Esophagus muscularis mucosa (tissue), 3 donors: ENCODE data around the gene SORCS2.

Experiments used
- CTCF ChIP-seq, 3 experiments: fragments of 200-600 bp in 2 of 3; fragments of 450-650 bp in 1 of 3; sonication (generic) in 2 of 3; IDR thresholded peaks; one replicate each; pipeline ENCODE4 v1.5.1; 2017 to 2019; ENCODE audit warnings: antibody characterized with exemption in 3 of 3, mild to moderate bottlenecking in 2 of 3, moderate library complexity in 1 of 3
- EP300 ChIP-seq: sonication (generic); formaldehyde crosslinking; IDR thresholded peaks from one replicate; pipeline ENCODE4 v1.6.1; 2017; ENCODE audit warnings: antibody characterized with exemption

DNA sequence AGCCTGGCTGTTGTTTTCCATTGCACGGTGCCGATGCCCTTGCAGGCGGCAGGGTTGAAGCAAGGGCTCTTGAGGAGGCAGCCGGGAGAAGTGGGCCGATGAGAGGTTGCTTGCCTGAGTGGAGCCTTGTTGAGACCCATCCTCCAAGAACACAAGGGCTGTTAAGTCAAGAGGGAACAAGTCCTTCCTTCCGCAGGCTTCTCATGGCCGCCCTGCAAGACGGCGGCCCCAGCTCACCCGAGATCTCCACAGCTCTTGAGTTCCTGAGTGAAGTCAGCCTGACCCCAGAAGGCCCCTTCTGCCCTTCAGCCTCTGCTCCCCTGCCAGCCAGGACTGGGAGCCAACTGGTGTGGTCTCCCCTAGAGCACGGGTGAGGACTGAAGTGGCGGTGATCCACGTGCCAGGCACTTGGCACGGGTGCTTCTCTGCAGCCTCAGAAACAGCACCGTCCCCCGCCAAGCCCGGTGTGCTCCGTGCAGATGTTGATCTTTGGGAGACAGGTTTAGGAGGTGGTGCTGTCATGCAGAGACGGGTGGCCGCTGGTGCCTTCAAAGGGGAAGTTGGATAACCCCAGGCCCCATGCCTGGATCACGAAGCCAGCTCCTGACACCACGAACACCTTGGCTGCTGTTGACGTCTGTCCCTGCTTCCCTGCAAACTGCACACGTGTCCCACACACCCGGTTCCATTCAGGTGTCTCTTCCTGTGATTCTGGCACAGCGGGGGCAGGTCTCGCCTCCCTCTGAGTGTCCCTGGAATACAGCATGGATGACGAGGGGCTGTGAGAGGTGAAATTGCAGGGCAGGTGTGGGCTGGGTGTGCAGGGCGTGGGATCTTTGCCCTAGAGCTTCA lies 406.8 kb downstream of the SORCS2 start:
- TF ChIP-seq EP300: no peak
- no peak for TF ChIP-seq CTCF (IDR thresholded peaks at IDR 0.05)
